ENCODE data around the gene HTT. TPM values are rescaled to one million over a fixed set of nuclear protein-coding genes. Genes with fewer than 3 reads are reported as not detected.

The HTT gene
- total RNA-seq, 6 donors from 2014 or later = 55.4 to 170 (median 81.5) TPM

GRCh38 chr4:3066836-3067400 lies 7.6 kb upstream of the HTT start:
- Histone ChIP-seq H3K27ac (no peak overlapping the region), H3K4me1 (no peaks in the 10 kb centered on the region), H3K27me3 (no peaks in the 10 kb centered on the region), H3K36me3 (no peaks in the 10 kb centered on the region), H3K4me3 (no peak overlapping the region), H3K9me3 (no peaks in the 10 kb centered on the region)
- TF ChIP-seq EP300 (IDR thresholded peaks at IDR 0.05) (no peak), POLR2A (IDR thresholded peaks at IDR 0.05) (no peak), POLR2AphosphoS5 (IDR thresholded peaks at IDR 0.05) (no peak)
- TF ChIP-seq, protein P1, sequence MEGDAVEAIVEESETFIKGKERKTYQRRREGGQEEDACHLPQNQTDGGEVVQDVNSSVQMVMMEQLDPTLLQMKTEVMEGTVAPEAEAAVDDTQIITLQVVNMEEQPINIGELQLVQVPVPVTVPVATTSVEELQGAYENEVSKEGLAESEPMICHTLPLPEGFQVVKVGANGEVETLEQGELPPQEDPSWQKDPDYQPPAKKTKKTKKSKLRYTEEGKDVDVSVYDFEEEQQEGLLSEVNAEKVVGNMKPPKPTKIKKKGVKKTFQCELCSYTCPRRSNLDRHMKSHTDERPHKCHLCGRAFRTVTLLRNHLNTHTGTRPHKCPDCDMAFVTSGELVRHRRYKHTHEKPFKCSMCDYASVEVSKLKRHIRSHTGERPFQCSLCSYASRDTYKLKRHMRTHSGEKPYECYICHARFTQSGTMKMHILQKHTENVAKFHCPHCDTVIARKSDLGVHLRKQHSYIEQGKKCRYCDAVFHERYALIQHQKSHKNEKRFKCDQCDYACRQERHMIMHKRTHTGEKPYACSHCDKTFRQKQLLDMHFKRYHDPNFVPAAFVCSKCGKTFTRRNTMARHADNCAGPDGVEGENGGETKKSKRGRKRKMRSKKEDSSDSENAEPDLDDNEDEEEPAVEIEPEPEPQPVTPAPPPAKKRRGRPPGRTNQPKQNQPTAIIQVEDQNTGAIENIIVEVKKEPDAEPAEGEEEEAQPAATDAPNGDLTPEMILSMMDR (IDR thresholded peaks at IDR 0.05) = no peak
- WGBS, 2 donors = 86 to 95% methylated on average over 6 of the region's 6 CpGs
- ATAC-seq (ENCODE audit: low FRiP score in 2 of 2) (no peak), DNase-seq (no peak)

DNA sequence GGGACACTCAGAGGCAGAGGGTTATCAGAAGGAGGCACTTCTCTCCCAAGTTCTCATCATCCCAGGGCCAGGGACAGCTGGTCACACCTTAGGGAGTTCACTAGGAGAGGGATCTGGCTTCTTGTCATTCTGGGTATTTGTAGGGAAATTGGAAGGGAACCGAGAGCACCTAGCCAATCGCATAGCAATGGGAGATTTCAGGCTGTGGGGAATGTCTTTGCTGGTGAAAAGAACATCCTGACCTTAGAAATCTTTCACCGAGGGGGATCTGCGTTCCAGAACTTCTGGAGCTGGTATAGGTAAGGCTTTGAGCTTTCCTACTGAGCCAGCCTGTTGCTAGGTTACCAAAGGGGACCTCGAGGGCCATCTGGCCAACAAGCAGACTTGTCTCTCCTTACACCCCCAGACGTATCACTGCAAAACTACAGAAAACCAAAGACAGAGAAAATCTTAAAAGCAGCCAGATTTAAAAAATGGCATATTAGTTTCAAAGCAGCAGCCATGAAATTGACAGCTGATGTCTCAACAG lies 6.9 kb upstream of the HTT start:
- Histone ChIP-seq H3K27me3 (no peaks in the 10 kb centered on the region), H3K36me3 (no peaks in the 10 kb centered on the region), H3K27ac (no peak overlapping the region), H3K4me1 (no peaks in the 10 kb centered on the region), H3K9me3 (no peaks in the 10 kb centered on the region), H3K4me3 (no peak overlapping the region)
- WGBS, 2 donors = 85 to 86% methylated on average over 6 of the region's 6 CpGs
- no peak for DNase-seq
- ATAC-seq (ENCODE audit: low FRiP score in 2 of 2) = no peak
- TF ChIP-seq EP300 (IDR thresholded peaks at IDR 0.05) = no peak

DNA sequence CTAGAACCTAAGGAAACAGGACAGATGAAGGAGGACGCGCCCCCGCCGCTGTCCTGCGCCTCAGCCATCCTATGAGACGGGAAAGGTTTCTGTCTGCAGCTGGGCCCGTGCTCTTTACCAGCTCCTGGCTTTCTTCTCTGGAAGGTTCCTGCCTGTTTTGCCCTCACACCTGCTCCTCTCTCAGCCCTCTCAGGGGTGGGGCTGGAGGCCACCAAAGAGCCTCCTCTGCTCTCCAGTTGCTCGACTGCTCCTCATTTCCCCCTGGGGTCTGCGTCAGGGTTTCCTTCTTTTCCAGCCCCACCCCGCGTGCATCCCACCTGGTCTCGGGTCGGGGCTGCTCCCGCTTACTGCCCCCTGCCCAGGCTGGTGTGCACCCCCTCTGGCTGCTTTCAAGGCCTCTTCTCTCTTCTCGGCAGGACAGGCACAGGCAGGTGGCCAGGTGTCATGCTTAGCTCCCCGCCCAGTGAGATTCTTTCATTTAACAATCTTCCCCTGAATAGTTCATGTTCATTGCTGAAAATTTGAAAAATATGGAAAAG lies 4.8 kb upstream of the HTT start:
- Histone ChIP-seq H3K27me3 (no peaks in the 10 kb centered on the region), H3K36me3 (no peaks in the 10 kb centered on the region), H3K4me3 (no peak overlapping the region), H3K4me1 (peaks cover 3 to 8% (median 6%) of the 10 kb centered on the region in 4 donors), H3K27ac (no peak overlapping the region), H3K9me3 (no peaks in the 10 kb centered on the region)
- ATAC-seq (ENCODE audit: low FRiP score in 2 of 2) = no peak
- 80 to 83% methylated on average over 16 of the region's 16 CpGs for WGBS, 2 donors
- DNase-seq = peak in 1 of 2 donors; percentile 54
- TF ChIP-seq, protein P1 (IDR thresholded peaks at IDR 0.05) = no peak
- TF ChIP-seq POLR2A (IDR thresholded peaks at IDR 0.05) (no peak), EP300 (IDR thresholded peaks at IDR 0.05) (no peak), POLR2AphosphoS5 (IDR thresholded peaks at IDR 0.05) (no peak)

DNA sequence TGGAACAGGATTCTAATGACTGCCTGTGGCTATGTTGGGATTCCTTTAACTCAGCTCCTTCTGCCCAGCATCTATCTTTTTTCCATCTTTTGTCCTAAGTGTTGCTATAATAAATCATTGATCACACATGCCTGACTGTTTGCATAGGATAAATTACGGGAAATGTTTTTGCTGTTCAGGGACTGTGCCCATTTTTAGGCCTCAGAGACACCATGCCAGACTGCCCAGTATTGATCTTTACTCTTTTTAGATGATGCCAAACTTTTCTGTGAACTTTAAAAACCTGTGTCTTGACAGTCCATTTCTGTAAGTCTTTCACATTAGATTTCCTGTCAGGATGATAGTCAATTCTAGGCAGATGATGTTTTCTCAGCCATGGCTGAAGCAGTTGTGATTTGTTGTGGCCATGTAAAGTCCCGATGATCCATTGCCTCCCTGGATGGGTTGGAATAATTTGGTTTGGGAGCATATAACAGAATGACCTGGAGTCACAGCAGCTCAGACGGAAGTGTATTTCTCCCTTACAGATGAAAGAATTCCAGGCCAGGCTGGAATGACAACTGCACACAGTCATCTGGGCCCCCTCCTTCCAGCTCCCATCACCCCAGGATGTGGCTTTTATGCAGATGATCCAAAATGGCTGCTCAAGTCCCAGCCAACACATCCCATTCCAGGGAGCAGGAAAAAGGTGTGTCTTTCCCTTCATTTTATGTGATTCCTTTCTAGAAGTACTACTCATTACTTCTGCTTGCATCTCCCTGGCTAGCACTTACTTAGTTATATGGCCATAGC lies 3.6 kb upstream of the HTT start:
- Histone ChIP-seq H3K4me3 (no peak overlapping the region), H3K4me1 (peaks cover 8 to 18% (median 12%) of the 10 kb centered on the region in 4 donors), H3K27ac (peak overlapping the region in 1 of 4 donors; percentile 12), H3K36me3 (no peaks in the 10 kb centered on the region), H3K9me3 (no peaks in the 10 kb centered on the region), H3K27me3 (no peaks in the 10 kb centered on the region)
- TF ChIP-seq EP300 (IDR thresholded peaks at IDR 0.05) (no peak), POLR2A (IDR thresholded peaks at IDR 0.05) (no peak), POLR2AphosphoS5 (IDR thresholded peaks at IDR 0.05) (no peak)
- TF ChIP-seq, protein P1 (IDR thresholded peaks at IDR 0.05) = no peak
- ATAC-seq (ENCODE audit: low FRiP score in 2 of 2) (no peak), DNase-seq (no peak)
- 88 to 89% methylated on average over 3 of the region's 3 CpGs for WGBS, 2 donors

DNA sequence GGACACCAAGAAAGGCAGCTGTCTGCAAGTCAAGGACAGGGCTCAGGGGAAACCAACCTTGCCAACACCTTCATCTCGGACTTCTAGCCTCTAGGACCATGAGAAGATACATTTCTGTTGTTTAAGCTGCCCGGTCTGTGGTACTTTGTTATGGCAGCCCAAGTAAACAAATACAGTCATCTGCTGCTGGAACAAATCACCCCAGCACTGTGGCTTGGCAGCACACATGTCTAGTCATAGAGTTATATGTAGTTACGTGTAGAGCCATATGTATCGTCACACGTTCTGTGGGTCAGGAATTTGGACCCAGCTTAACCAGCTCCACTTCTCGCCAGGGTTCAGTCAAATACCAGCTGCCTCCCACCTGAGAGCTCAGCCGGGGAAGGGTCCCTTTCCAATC lies 2.7 kb upstream of the HTT start:
- 84 to 93% methylated on average over 7 of the region's 7 CpGs for WGBS, 2 donors
- H3K36me3 ChIP-seq = no peaks in the 10 kb centered on the region
- TF ChIP-seq EP300 (IDR thresholded peaks at IDR 0.05) = no peak
- no peak for TF ChIP-seq POLR2A (IDR thresholded peaks at IDR 0.05)
- TF ChIP-seq, protein P1 (IDR thresholded peaks at IDR 0.05) = no peak
- no peak for TF ChIP-seq POLR2AphosphoS5 (IDR thresholded peaks at IDR 0.05)

More for the DNA sequence above, 2.7 kb upstream of the HTT start:
- no peak for DNase-seq
- Histone ChIP-seq H3K27me3 (no peaks in the 10 kb centered on the region), H3K4me3 (no peak overlapping the region), H3K4me1 (peaks cover 15 to 27% (median 20%) of the 10 kb centered on the region in 4 donors), H3K27ac (no peak overlapping the region), H3K9me3 (no peaks in the 10 kb centered on the region)
- no peak for ATAC-seq (ENCODE audit: low FRiP score in 2 of 2)

Data from upper lobe of left lung (tissue), 6 donors.